HTERT RPE-1 (cell line): ENCODE data around the gene FGB.

Source experiments
- in situ Hi-C: fragments of 300-500 bp; cut with MboI; formaldehyde crosslinking; loops from 4 replicates; pipeline ENCODE4 v1.14.3; 2020; ENCODE audit warnings: low sequenced_read_pairs

The FGB gene

GRCh38 chr4:154565704-154566103 lies 2.9 kb downstream of the FGB start:
- in situ Hi-C loops: no loop called here

- in situ Hi-C loops: no loop called here
Observed at GRCh38 chr4:154566639-154567204, 3.9 kb downstream of the FGB start.

GRCh38 chr4:154569028-154569427 lies 6.2 kb downstream of the FGB start:
- in situ Hi-C loops: no loop called here

GRCh38 chr4:154569584-154569983 lies 6.8 kb downstream of the FGB start:
- in situ Hi-C loops: no loop called here

- in situ Hi-C loops: no loop called here
Observed at GRCh38 chr4:154573190-154573870, 10.5 kb downstream of the FGB start.

- in situ Hi-C loops: no loop called here
Observed at GRCh38 chr4:154574311-154574710, 11.5 kb downstream of the FGB start.

GRCh38 chr4:154577324-154577723 lies 14.5 kb downstream of the FGB start:
- in situ Hi-C loops: no loop called here

GRCh38 chr4:154578919-154579318 lies 16.1 kb downstream of the FGB start:
- in situ Hi-C loops: no loop called here

- in situ Hi-C loops: no loop called here
Observed at GRCh38 chr4:154579927-154580326, 17.1 kb downstream of the FGB start.

- in situ Hi-C loops: no loop called here
Observed at GRCh38 chr4:154582723-154583122, 19.9 kb downstream of the FGB start.

GRCh38 chr4:154583230-154583629 lies 20.4 kb downstream of the FGB start:
- in situ Hi-C loops: no loop called here

GRCh38 chr4:154583677-154584076 lies 20.9 kb downstream of the FGB start:
- in situ Hi-C loops: no loop called here

- in situ Hi-C loops: no loop called here
Observed at GRCh38 chr4:154584259-154584658, 21.4 kb downstream of the FGB start.

- in situ Hi-C loops: no loop called here
Observed at GRCh38 chr4:154585369-154586018, 22.7 kb downstream of the FGB start.

- in situ Hi-C loops: no loop called here
Observed at GRCh38 chr4:154586296-154587033, 23.7 kb downstream of the FGB start.

- in situ Hi-C loops: no loop called here
Observed at GRCh38 chr4:154588198-154588597, 25.4 kb downstream of the FGB start.

- in situ Hi-C loops: no loop called here
Observed at GRCh38 chr4:154589296-154590197, 26.7 kb downstream of the FGB start.

GRCh38 chr4:154590329-154591006 lies 27.7 kb downstream of the FGB start, which contains the start of gene FGA:
Gene FGA, minus strand, starts transcription at chr4:154590742. Its CDS starts 55 bp downstream, at chr4:154590687.
- in situ Hi-C loops: no loop called here

GRCh38 chr4:154591890-154592289 lies 29.1 kb downstream of the FGB start:
- in situ Hi-C loops: no loop called here

- in situ Hi-C loops: no loop called here
Observed at GRCh38 chr4:154593868-154594267, 31.1 kb downstream of the FGB start.
